ENCODE results near the gene RHBDL2.

Gene RHBDL2

DNA sequence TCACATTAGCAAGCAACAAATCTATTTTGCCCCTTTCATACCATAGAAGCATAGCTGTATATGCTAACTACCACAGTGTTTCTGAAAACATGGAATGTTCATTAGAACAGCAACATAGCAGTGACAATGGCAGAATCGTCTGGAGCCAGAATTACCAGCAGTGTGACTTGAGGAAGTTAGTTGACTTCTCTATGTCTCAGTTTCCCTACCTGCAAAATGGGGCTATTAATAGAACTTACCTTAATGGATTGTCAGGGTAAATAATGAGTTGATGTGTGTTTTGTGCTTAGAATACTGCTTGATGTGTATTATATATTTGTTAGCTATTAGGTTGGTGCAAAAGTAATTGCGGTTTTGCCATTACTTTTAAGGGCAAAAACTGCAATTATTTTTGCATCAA, 45.5 kb downstream of the RHBDL2 start:
- TF ChIP-seq, protein P1, sequence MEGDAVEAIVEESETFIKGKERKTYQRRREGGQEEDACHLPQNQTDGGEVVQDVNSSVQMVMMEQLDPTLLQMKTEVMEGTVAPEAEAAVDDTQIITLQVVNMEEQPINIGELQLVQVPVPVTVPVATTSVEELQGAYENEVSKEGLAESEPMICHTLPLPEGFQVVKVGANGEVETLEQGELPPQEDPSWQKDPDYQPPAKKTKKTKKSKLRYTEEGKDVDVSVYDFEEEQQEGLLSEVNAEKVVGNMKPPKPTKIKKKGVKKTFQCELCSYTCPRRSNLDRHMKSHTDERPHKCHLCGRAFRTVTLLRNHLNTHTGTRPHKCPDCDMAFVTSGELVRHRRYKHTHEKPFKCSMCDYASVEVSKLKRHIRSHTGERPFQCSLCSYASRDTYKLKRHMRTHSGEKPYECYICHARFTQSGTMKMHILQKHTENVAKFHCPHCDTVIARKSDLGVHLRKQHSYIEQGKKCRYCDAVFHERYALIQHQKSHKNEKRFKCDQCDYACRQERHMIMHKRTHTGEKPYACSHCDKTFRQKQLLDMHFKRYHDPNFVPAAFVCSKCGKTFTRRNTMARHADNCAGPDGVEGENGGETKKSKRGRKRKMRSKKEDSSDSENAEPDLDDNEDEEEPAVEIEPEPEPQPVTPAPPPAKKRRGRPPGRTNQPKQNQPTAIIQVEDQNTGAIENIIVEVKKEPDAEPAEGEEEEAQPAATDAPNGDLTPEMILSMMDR (IDR thresholded peaks at IDR 0.05; ENCODE audit: low read depth, low read length, missing control alignments) = no peak
- H3K4me3 ChIP-seq (replicated peaks; ENCODE audit: low read depth, low read length) = no peak overlapping the region
- DNase-seq (ENCODE audit: extremely low read depth, low read depth) = no peak

DNA sequence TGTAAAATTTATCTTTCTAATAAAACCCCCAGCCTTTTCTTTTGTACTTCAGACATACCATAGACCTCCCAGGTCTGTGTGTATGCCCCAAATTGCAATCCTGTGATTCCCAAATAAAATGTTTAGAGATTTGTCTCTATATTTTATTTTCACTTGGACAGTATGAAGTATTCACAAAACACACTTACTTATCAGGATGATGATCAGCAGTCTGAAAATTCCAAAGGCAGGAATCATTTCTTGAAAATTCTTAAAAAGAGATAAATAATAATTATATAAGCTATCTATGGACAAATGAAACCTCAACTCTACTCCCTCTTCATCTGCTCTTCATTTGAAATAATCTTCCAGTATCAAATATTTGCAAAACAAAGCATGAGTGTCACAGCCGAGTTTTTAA, 48.7 kb downstream of the RHBDL2 start:
- DNase-seq (ENCODE audit: extremely low read depth, low read depth) = no peak

DNA sequence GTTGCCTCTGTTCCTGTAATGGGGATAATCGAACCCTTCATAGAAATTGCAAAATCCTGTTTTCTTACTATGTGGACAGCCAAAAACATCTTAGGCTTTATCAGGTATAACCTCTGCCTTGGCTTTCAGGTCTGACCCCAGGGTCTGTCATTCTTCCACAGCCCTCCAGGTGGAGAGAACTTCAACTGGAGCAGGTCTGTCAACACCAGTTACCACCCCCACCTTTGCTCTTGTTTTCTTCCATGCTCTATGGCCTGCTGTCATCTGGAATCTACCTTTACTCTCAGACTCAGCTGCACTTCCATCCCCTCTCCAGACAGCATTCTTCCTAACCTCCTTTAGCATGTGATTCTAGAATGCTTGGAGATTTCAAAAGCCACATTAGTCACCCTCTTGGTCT, 49.9 kb downstream of the RHBDL2 start:
- no peak for DNase-seq (ENCODE audit: extremely low read depth, low read depth)
- TF ChIP-seq, protein P1 (IDR thresholded peaks at IDR 0.05; ENCODE audit: low read depth, low read length, missing control alignments) = no peak
- no peak overlapping the region for H3K4me3 ChIP-seq (replicated peaks; ENCODE audit: low read depth, low read length)

More for the DNA sequence above, 48.7 kb downstream of the RHBDL2 start:
- TF ChIP-seq, protein P1 (IDR thresholded peaks at IDR 0.05; ENCODE audit: low read depth, low read length, missing control alignments) = no peak
- H3K4me3 ChIP-seq (replicated peaks; ENCODE audit: low read depth, low read length) = no peak overlapping the region

DNA sequence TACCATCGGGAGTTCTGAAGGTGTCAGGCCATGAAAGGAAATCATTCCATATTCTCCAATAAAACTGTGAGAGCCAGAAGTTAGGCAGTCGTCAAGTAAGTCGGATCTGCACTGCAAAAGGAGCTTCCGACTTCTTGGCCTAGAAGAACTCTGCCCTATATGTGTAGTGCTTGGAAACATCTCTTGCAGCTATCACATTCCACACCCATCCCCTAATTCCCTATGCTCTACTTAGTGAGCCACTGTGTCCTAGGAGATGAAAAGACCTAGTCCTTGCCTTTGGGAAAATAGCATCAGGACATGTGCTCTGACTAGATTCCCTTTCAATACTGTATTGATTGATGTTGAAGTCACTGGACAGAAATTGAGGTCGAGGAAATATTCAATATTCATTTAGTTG, 52.0 kb downstream of the RHBDL2 start:
- DNase-seq (ENCODE audit: extremely low read depth, low read depth) = no peak
- TF ChIP-seq, protein P1 (IDR thresholded peaks at IDR 0.05; ENCODE audit: low read depth, low read length, missing control alignments) = no peak
- H3K4me3 ChIP-seq (replicated peaks; ENCODE audit: low read depth, low read length) = no peak overlapping the region

DNA sequence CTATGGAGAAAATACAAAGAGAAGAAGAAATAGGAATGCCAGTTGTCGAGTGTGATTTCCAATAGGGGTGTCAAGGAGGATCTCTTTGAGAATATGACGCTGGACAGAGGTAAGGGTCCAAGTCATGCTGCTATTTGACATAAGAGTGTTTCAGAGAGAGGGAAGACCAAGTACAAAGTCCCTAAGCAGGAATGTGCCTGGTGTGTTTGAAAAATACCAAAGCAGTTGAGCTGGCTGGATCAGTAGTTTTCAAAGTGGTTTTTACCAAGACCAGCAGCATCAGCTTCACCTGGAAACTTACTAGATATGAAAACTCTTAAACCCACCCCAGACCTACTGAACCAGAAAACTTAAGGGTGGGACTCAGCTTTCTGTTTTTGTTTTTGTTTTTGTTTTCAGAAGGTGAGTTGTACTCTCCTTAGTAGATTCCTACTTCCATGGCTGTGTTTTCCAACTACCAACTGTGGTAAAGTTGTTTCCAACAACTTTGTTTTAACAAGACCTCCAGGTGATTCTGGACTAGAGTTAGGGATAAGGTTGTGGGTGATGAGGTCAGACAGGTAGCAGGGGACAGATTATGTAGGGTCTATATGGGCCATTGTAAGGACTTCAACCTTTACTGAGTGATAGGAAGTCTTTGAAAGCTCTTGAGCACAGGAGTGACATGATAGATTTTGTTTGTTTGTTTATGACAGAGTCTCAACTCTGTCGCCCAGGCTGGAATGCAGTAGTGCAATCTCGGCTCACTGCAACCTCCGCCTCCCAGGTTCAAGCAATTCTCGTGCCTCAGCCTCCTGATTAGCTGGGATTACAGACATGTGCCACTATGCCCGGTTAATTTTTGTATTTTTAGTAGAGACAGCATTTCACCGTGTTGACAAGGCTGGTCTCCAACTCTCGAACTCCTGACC, 53.0 kb downstream of the RHBDL2 start:
- TF ChIP-seq, protein P1 (IDR thresholded peaks at IDR 0.05; ENCODE audit: low read depth, low read length, missing control alignments) = no peak
- no peak overlapping the region for H3K4me3 ChIP-seq (replicated peaks; ENCODE audit: low read depth, low read length)
- DNase-seq (ENCODE audit: extremely low read depth, low read depth) = no peak

DNA sequence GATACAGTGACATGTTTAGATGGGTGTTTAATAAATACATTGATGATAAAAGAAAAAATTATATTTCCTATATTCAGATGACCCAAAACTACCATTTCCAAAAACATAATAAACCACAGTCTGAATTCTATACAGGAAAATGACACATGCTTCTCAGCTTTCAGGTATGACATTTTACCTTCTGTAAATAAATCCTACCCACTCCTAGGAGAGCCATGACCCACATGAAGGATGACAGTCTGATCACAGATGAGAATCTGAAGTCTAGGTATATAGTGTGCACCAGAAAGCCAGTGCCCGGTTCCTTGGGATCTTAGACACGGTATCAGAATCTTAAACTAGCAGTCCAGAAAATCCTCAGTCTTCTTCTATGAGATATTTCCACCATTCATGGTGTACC, 56.5 kb downstream of the RHBDL2 start:
- no peak for DNase-seq (ENCODE audit: extremely low read depth, low read depth)
- no peak overlapping the region for H3K4me3 ChIP-seq (replicated peaks; ENCODE audit: low read depth, low read length)
- TF ChIP-seq, protein P1 (IDR thresholded peaks at IDR 0.05; ENCODE audit: low read depth, low read length, missing control alignments) = no peak

Measured in HFF-Myc (cell line).